ENCODE results near the gene COL15A1.
"Not testable (repeated sequence)": the region's sequence is repeated elsewhere in the genome, so short reads cannot be mapped to it uniquely, and the experiment has no call there.

COL15A1 gene

DNA sequence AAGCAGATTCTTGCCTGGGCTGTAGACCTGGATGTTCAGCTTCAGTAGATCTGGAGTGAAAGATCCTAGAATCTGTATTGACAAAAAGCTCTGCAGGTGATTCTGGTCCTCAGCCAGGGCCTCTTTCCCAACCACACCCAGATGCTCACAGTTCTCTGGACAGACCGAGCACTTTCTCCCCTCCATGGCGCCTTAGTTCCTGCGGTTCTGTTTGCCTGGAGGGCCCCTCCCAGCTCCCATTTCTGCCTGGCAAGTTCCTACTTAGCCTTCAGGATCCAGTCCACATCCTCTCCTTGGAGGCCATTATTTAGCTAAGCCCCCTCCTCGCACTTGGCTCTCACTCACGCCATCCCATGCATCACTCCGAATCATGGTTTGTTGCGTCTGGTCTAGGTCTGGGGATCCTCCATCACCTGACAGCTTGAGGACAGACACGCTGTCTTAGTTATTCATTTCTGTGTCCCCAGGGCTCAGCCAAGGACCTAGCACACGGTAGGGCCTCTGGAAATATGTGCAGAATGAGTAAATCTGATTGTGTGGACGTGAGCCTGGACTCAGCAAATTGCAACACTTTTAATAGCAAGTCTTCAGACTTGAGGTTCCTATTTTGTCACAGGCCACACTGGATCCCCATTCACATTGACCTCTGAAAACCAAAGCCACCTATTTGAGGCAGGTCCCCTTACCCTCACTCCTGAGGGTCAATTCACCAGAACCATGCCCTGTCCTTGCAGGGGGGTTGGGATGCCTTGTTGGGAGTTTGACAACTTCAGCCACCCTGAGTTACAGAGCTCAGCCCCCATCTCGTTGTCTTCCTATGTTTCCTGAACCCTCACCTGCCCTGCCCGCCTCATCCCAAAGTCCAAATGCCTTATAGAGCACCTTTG, 50.7 kb downstream of the COL15A1 start:
- no peak for DNase-seq (ENCODE audit: low spot score)

DNA sequence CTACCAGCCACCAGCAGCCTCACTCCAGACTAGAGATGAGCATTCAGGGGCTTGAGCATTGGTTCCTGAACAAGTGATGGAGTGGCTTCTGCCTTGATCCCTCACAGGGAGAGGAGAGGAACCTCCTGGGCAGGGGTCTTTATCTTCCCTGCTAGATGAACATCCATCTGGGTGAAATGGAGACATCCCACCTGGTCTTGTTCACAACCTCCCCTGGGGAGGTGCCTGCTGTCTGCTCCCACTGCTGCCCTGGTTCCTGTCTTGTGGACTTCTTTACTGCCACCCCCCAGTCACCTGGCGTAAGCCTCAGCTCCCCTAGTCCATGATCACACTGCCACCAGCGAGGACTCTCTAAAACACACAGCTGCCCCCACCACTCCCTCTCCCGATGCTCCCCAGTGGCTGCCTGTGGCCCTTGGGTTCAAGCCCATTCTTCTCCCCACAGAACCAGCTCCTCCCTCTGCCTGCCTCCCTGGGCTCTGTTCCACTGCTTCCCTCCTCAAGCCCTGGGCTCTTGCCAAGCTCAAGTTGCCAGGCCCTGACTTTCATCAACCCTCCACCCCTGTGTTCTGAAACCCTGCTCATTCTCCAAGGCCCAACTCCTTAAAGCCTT, 51.5 kb downstream of the COL15A1 start:
- no peak for DNase-seq (ENCODE audit: low spot score)

GRCh38 chr9:98995971-98996504, 52.3 kb downstream of the COL15A1 start:
- no peak for DNase-seq (ENCODE audit: low spot score)

- no peak for DNase-seq (ENCODE audit: low spot score)
Observed at GRCh38 chr9:98997604-98998003, 53.9 kb downstream of the COL15A1 start.

DNA sequence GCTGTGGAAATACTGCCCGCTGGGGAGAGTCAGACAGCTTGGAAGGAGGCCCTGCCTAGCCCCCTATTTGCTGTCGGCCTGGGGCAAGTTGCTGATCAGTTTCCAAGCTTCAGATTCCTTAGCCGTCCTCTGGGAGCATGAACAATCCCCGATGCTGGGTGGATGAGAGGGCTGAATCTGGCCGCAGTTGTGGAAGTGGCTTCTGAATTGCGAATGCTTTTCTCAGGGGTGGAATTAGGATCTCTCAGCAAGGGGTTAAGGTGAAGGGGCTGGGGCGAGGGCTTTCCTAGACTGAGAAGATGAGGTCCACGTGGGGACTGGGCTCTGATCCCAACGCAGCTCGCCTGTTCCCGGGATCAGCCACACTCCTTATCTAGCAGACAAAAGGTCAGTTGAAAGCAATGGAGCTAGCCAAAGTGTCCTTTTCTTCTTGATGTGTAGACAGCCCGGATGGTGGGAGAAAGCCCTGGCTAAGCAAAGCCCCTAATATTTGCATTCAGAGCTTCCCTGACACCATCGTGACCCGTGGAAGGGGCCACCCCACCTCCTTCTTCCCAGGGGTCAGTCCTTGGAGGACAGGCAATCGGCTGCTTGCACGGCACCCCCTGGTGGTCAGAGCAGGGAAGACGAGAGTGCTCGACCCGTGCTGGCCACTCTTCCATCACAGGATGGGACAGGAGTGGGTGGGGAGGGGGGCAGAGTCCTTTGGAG, 54.9 kb downstream of the COL15A1 start:
- peak; percentile 84 for DNase-seq (ENCODE audit: low spot score)

DNA sequence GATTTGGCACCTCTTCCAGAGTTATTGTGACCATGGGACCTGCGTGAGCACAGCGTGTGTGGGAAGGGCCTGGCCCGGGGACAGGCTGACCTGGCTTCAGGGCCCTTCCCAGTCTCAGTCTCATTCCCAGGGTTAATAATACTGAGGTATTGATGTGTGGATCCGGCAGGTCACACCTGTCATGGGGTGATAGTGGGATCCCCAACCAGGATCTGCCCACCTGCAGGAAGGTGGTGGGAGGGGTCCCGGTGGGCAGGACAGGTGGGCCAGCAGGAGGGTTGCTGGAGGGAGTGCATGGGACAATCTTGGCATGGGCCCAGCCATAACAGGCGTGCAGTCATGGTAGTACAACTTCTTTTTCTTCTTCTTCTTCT, 55.4 kb downstream of the COL15A1 start:
- DNase-seq (ENCODE audit: low spot score), result no peak

DNA sequence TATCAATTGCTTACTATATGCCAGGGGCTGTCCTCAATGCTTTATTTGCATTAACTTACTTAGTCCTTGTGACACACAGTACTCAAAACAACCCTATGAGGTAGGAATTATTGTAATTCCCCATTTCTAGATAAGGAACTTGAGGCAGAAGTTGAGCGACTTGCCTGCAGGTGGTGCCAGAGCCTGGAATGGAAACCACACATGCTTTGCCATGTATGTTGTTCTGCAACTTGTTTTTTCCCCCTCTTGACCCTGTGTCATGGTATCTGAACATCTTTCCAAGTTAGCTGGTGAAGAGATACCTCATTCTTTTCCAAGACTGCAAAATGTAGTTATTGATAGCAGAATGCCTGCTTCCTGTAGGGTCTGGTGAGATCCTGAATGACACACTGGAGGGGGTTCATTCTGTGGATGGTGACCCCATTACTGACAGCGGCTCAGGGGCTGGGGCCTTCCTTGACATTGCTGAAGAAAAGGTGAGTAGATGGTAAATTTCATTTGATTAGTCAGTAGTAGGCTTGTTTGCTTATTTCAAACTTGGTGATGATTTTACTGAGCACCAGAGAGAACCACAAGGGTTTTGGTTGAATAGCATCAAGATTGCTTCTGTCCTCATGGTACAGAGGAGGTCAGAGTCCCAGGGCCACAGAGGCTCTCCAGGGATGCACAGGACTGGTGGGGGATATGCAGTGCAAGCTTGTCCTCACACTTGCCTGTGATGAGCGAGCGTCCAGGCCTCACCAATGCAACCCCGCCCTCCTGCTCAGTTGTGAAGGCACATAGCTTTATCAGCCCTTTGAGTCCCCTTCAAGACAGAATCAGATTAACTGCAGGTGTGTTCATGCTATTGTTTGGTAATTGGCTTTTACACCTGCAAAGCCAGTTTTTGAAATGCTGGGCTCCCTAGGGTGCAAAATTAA, 57.0 kb downstream of the COL15A1 start:
- DNase-seq (ENCODE audit: low spot score), result no peak

DNA sequence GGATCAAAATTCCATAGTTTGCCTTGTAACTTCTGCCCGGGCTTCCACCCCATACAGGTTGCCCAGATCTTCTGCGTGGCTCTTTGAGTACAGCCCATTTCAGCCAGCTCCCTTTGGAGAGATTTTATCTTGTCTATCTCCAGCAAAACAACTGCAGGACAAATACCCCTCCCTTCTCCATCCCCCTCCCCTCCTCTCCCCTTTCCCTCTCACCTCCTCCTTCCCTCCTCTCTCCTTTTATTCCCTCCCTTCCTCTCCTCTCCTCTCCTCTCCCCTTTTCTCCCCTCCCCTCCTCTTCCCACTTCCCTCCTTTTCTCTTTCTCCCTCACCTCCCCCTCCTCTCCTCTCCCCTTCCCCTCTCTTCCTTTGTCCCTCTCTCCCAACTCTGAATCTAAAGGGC, 58.2 kb downstream of the COL15A1 start:
- no peak for DNase-seq (ENCODE audit: low spot score)

DNA sequence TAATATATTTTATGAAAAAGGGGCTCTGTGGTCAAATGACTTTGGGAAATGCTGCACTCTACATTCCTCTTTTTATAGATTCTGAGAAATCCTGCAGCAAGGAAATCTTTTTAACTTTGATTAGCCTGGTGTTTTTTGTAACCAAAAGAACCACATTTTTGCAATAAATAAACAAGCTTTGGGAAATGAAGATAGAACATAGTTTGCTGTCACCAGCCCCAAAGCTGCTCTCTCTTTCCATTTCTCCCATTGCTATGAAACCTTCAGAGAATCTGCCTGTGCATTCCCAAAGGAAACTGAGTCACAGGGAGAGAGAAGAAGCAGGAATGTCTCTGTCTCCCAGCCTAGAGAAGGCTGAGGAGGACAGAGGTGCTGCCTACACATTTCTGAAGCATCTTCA, 59.0 kb downstream of the COL15A1 start:
- no peak for DNase-seq (ENCODE audit: low spot score)

DNA sequence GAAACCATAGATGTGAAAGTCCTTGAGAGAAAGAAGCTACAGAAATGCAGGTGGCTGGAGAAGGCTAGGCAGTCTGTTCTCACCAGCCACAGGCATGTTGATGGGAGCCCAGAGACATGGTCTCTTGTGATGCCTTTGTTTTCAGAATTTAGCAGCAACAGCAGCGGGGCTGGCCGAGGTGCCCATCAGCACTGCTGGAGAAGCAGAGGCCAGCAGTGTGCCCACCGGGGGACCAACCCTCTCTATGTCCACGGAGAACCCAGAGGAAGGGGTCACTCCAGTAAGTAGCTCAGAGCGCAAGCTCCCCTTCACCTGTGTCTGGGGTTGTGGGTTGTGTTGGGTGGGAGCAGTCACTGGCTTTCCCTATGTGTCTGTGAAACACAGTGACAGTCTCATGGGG, 59.6 kb downstream of the COL15A1 start:
- no peak for DNase-seq (ENCODE audit: low spot score)

DNA sequence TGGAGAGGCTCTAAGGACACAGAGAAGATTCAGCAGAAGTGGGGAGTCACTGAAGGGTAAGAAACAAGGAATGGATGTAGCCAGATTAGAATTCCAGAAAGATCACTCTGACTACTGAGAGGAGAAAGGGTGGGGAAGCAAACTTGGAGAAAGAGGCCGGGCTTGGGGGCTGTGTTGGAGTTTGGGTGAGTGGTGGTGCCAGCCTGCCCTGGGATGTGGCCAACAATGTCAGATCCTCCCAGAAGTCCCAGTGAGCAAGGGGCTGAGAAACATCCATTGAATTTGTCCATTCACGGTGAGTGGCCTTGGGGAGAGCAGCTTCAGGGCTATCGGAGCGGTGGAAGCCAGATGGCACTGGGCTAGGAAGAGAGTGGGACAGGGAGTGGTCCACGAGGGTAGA, 60.4 kb downstream of the COL15A1 start:
- no peak for DNase-seq (ENCODE audit: low spot score)

DNA sequence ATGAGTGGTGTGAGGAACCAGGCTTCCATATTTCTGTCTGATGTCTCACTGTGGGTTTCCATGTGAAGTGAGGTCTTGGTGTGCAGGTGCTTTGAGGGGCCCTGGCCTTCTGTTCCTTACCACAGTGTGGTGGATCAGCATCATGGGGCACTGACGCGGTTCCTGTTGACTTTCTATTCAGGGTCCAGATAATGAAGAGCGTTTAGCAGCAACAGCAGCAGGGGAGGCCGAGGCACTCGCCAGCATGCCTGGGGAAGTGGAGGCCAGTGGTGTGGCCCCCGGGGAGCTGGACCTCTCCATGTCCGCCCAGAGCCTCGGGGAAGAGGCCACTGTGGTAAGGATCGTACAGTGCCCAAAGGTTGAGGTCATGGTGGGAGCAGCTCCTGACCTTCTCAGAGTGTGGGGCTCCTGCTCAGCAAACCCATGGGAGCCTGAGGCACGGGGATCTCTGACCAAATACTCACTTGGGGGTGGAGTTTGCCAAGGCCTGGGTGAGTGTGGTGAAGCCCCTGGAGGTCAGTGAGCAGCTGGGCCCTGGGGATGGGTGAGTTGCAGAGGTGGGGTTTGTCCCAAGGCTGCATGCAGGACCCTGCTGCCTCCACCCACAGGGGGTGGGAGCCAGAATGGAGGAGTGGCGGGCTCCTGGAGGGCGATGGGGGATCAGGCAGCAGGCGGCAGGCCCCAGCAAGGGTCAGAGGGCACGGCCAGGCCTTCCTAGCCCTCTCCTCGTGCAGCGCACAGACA, 61.2 kb downstream of the COL15A1 start:
- DNase-seq (ENCODE audit: low spot score), result no peak

- DNase-seq (ENCODE audit: low spot score), result no peak
Observed at GRCh38 chr9:99005651-99006050, 61.9 kb downstream of the COL15A1 start.

DNA sequence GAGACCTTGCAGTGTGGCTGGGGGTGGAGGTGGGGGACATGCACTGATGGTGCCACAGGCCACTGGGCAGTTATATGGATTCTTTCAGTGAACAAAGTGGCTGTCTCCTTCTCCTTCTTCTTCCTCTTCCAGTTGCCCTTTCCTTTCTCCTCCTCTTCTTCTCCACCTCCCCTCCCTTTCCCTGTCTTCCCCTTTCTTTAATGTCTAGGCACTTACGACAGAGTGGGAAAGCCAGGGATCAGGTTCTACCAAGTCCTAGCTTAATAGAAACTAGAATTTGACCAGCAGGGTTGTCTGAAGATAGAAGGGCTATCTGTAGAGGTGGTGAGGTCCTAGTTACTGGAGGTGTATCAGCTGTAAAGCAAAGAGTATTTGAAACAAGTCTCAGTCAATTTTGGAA, 62.8 kb downstream of the COL15A1 start:
- no peak for DNase-seq (ENCODE audit: low spot score)

GRCh38 chr9:99006979-99007378, 63.3 kb downstream of the COL15A1 start:
- no peak for DNase-seq (ENCODE audit: low spot score)

DNA sequence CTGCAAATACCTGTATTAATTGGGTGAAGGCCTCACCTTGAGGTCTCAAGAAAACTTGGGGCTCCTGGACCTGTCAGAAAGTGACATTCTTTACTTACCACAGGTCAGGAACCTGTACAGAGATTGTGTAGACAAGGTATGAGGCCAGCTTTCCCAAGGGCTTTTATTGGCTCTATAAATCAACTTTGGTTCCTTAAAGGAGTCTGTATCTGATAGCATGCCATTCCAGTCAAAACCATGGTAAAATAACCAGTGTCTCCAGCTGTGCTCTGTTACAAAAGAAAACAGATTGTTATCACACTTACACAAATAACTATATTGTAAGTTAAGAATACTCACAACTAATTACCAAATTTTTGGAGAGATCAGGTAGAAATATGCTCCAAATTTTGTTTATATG, 64.5 kb downstream of the COL15A1 start:
- DNase-seq (ENCODE audit: low spot score), result no peak

- DNase-seq (ENCODE audit: low spot score), result not testable (repeated sequence)
Observed at GRCh38 chr9:99010393-99010792, 66.7 kb downstream of the COL15A1 start.

- no peak for DNase-seq (ENCODE audit: low spot score)
Observed at GRCh38 chr9:99011161-99011709, 67.5 kb downstream of the COL15A1 start.

DNA sequence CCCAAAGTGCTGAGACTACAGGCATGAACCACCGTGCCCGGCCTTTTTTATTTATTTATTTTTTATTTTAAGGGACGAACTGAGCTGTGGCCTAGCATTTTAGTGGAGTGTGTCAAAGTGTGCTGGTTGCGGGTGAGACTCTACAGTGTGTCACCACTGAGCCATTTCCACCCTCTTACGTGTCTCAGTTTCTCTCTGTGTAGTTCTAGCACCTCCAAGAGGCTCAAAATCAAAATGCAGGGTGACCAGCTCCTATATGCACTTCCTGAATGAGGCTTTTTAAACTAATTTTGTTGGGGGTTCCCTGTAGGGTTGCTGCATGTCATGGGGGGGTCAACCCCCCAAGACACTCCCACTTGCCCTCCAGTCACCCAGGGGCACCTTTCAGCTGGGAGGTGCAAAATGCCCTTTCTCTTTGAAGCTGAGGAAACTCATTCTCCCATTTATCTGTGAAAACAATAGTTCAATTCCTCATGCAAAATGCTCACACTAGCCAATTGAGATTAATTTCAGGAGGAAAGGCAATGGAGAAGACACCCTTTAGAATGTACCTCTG, 69.3 kb downstream of the COL15A1 start:
- DNase-seq (ENCODE audit: low spot score), result no peak

- no peak for DNase-seq (ENCODE audit: low spot score)
Observed at GRCh38 chr9:99013550-99013949, 69.8 kb downstream of the COL15A1 start.
